Pancreas (tissue), 10 donors: Measurements from ENCODE around the gene SEZ6L. TPM values are rescaled to one million over a fixed set of nuclear protein-coding genes. Genes with fewer than 3 reads are reported as not detected.

Experiments used
- ATAC-seq, 4 donors: fragments of 200-7000 bp; cut with Tn5 transposase; one replicate each; pipeline versions ENCODE4 v1.8.0 to v1.9.1; 2020; ENCODE audit warnings: mild to moderate bottlenecking in 4 of 4, moderate library complexity in 4 of 4
- DNase-seq, 6 donors: peaks; one replicate each; pipeline ENCODE4 v3.0.0-alpha.2; 2020
- FAIRE-seq: peaks from 2 replicates; lab custom pipeline; 2012; peaks lifted over from hg19 to GRCh38; lab: Jason Lieb, UNC
- H3K27ac ChIP-seq, 4 donors: fragments of 200-600 bp; sonication (generic); 1 replicate in 3 of 4; 2 replicates in 1 of 4; pipeline versions ENCODE4 v1.5.0 to v1.8.0; 2020
- H3K27me3 ChIP-seq, 4 donors: fragments of 200-600 bp; one replicate each; pipeline ENCODE4 v1.8.0; 2021
- H3K36me3 ChIP-seq, 3 donors: fragments of 200-600 bp; sonication (generic) in 1 of 3; one replicate each; pipeline versions ENCODE4 v1.5.0 to v1.8.0; 2020 to 2021
- H3K4me1 ChIP-seq, 3 donors: fragments of 200-600 bp; one replicate each; pipeline ENCODE4 v1.8.0; 2021
- H3K4me3 ChIP-seq, 4 donors: fragments of 200-600 bp; sonication (generic) in 2 of 4; one replicate each; pipeline versions ENCODE4 v1.5.0 to v1.8.0; 2020 to 2021
- H3K9me3 ChIP-seq, 4 donors: fragments of 200-600 bp; one replicate each; pipeline ENCODE4 v1.8.0; 2021
- CTCF ChIP-seq, 4 donors: fragments of 200-600 bp; sonication (generic) in 3 of 4; IDR thresholded peaks; one replicate each; pipeline versions ENCODE4 v1.5.0 to v1.8.0; 2021; ENCODE audit warnings: antibody characterized with exemption in 4 of 4
- WGBS, 2 donors: extraction: QIAGEN DNeasy Blood & Tissue Kit; methylation state at CpG; one replicate each; pipeline ENCODE4 v1.1.7; 2013; 5-methylcytosine and 5-hydroxymethylcytosine counted together
- intact Hi-C, 3 donors: fragments of 100-400 bp; cut with DNase I; formaldehyde crosslinking; loops; one replicate each; pipeline versions ENCODE4 v1.11.1 to v1.14.2; 2022
- polyA plus RNA-seq, 2 donors: library from polyadenylated mRNA; stranded (reverse); fragments of 200-250 nt; gene quantifications; one replicate each; pipeline ENCODE4 v1.2.3, GENCODE V29; 2013
- total RNA-seq, 6 donors: library from RNA; stranded (reverse); fragmentation: NEBNext Ultra II Directional in 4 of 6; extraction: Animal tissue kit (Norgen Biotek cat#: 25700) in 4 of 6; gene quantifications; one replicate each; pipeline versions ENCODE4 v1.2.1 to v1.2.4, GENCODE V29; 2021 to 2023
- donor health status: healthy with polysubstance abuse.
- donor health status: DM: no; HTN: no; CAD: no; lungs with moderate emphysema.
- donor health status: DM: no; HTN: no; CAD: no.
- donor health status: control.
- donor health status: control.
- donor health status: Bipolar disorder and iron deficiency.
- donor health status: DM: yes; HTN: yes; CAD: no.
- donor health status: DM: no; HTN: no; CAD: no.
- donor health status: DM: no; HTN: no; CAD: no.
- donor health status: DM: yes; HTN: yes; CAD: no.

The SEZ6L gene
- total and polyA plus RNA-seq, 8 donors: 0.32 to 6.6 (median 2.0) TPM

DNA sequence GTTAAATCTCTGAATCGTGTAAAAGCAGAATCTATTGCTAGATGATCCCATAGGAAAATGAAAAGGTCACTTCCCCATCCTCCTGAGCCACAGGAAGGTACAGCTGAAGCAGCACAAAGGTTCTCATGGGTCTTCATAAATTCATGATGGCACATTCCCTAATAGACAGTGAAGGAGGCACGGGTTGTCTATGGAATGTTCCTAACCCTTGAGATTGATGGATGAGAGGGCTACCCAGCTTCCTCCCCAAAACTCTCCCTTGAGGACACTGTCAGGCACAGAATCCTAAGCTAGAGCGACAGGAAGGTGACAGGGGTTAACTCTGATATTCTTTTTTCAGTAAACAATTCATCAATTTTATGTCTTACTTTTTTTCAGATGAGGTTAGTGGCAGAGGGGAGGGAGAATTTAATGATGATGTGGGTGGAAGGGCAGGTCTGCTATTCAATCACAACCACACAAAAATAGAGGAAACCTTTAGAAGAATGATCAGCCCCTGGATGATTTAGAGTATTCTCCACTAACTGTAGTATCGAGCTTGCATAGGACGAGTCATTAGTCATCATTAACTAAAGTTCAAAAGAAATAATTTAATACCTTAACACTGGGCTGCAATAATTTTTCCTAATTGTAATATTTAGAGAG is 33.1 kb downstream of the SEZ6L start:
- peaks cover 0 to 4% (median 0%) of the 10 kb centered on the region in 4 donors for H3K27me3 ChIP-seq
- FAIRE-seq: no peak
- TF ChIP-seq CTCF (IDR thresholded peaks at IDR 0.05): no peak
- 41 to 51% methylated on average over 5 of the region's 5 CpGs for whole genome bisulfite sequencing, 2 donors
- intact Hi-C loops: no loop called here
- H3K4me1 ChIP-seq: no peaks in the 10 kb centered on the region
- no peaks in the 10 kb centered on the region for H3K36me3 ChIP-seq
- ATAC-seq: no peak
- H3K4me3 ChIP-seq: no peak overlapping the region
- DNase-seq: no peak
- H3K27ac ChIP-seq: no peak overlapping the region
- no peaks in the 10 kb centered on the region for H3K9me3 ChIP-seq

DNA sequence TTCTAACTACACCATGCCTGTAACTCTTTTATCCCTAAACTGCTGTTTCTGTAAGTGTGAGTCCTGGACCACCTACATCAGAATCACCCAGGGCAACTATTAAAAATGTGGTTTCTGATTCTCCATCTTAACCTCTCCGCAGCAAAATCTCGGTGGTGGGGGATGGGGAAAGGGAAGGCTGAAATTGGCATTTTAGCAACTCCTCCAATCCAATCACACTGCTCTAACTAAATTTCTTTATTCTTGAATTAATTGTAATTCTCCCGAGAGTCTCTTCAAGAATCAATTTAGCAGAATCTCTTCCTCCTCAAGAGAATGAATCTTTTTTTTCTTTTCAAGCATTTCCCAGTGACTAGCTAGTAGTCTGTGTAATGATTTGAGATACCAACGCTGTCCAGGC is 36.2 kb downstream of the SEZ6L start:
- Histone ChIP-seq H3K36me3 (no peaks in the 10 kb centered on the region), H3K4me3 (no peak overlapping the region), H3K27me3 (peaks cover 0 to 8% (median 0%) of the 10 kb centered on the region in 4 donors), H3K27ac (no peak overlapping the region), H3K4me1 (no peaks in the 10 kb centered on the region), H3K9me3 (no peaks in the 10 kb centered on the region)
- DNase-seq (no peak), FAIRE-seq (no peak), ATAC-seq (no peak)
- no peak for TF ChIP-seq CTCF (IDR thresholded peaks at IDR 0.05)
- WGBS, 2 donors: 63 to 66% methylated on average over 4 of the region's 4 CpGs
- intact Hi-C loops: no loop called here

DNA sequence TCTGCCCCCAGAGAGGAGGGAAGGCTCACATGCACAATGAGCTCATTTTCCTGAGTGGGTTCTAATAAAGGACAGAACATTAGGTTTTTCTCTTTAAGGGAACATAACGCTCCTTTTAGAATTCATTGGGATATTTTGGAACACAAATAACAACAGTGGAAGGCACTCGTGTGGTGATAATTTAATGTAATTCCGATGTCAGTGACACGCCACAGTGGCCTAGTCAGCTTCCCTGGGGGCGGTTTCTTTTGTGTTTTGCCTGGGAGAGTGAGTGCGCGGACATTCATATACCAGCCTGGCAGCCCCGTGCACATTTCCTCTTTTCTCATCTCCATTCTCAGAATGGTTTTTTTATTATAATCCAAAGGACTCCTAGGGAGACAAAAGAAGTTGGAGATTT is 41.1 kb downstream of the SEZ6L start:
- intact Hi-C loops: no loop called here
- no peak for TF ChIP-seq CTCF (IDR thresholded peaks at IDR 0.05)
- ATAC-seq: no peak

GRCh38 chr22:26213826-26214225 is 44.6 kb downstream of the SEZ6L start:
- Histone ChIP-seq H3K36me3 (no peaks in the 10 kb centered on the region), H3K4me1 (no peaks in the 10 kb centered on the region), H3K27me3 (peaks cover 0 to 4% (median 0%) of the 10 kb centered on the region in 4 donors), H3K4me3 (no peak overlapping the region), H3K27ac (no peak overlapping the region), H3K9me3 (no peaks in the 10 kb centered on the region)
- WGBS, 2 donors: 59 to 65% methylated on average over 1 of the region's 1 CpG
- ATAC-seq (peak in 1 of 4 donors; percentile 34), DNase-seq (no peak), FAIRE-seq (no peak)
- TF ChIP-seq CTCF (IDR thresholded peaks at IDR 0.05): no peak
- intact Hi-C loops: no loop called here

More for the DNA sequence above, 41.1 kb downstream of the SEZ6L start:
- Histone ChIP-seq H3K27me3 (peaks cover 0 to 4% (median 0%) of the 10 kb centered on the region in 4 donors), H3K36me3 (no peaks in the 10 kb centered on the region), H3K27ac (no peak overlapping the region), H3K4me1 (no peaks in the 10 kb centered on the region), H3K4me3 (no peak overlapping the region), H3K9me3 (no peaks in the 10 kb centered on the region)
- 70 to 77% methylated on average over 8 of the region's 8 CpGs for WGBS, 2 donors
- DNase-seq (no peak), FAIRE-seq (no peak)

DNA sequence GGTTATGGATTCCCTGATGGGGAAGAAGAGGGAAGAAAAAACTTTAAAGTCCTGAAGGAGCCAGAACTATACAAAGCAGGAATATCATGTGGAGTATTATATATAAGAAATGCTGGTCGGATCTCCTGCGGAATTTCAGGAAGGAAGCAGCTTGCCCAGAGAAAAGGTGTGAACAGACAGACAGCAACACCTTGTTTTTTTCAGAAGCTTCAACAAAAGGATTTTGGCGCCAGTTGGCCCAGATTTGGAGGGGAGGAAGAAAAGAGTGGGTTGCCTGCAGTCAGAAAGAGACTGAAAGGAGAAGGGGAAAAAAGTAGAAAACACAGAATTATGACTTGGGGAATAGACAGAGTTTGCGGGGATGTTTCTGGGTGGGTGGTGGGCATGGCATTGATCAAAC is 45.2 kb downstream of the SEZ6L start:
- 60 to 75% methylated on average over 4 of the region's 4 CpGs for WGBS, 2 donors
- FAIRE-seq (no peak), ATAC-seq (no peak), DNase-seq (no peak)
- no peaks in the 10 kb centered on the region for H3K36me3 ChIP-seq
- H3K9me3 ChIP-seq: no peaks in the 10 kb centered on the region
- H3K27me3 ChIP-seq: peaks cover 0 to 3% (median 0%) of the 10 kb centered on the region in 4 donors
- no peak for TF ChIP-seq CTCF (IDR thresholded peaks at IDR 0.05)
- intact Hi-C loops: no loop called here
- H3K4me1 ChIP-seq: no peaks in the 10 kb centered on the region
- H3K4me3 ChIP-seq: no peak overlapping the region
- H3K27ac ChIP-seq: no peak overlapping the region
